Erythroblast (primary cell): ENCODE results near the gene TES.

Experiments used
- GATA1 ChIP-seq: IDR thresholded peaks from 2 replicates; pipeline ENCODE4 v1.6.1; 2011; ENCODE audit warnings: low read depth, mild to moderate bottlenecking, control low read depth, low read length, moderate library complexity
- POLR2A ChIP-seq: IDR thresholded peaks from 2 replicates; pipeline ENCODE4 v1.6.1; 2011; ENCODE audit warnings: mild to moderate bottlenecking, low read length

DNA sequence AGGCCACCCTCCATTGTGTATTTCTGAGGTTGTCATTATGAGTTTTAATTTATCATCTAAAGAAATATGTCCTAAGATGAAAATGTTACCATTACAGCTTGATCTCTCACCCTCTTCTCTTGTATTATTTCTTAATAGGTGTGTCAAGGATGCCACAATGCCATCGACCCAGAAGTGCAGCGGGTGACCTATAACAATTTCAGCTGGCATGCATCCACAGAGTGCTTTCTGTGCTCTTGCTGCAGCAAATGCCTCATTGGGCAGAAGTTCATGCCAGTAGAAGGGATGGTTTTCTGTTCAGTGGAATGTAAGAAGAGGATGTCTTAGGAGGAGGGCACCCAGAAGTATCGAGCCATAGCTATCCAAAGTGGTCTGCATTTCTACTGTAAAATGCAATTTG lies 46.8 kb downstream of the TES start:
- TF ChIP-seq POLR2A (no peak), GATA1 (no peak)
